GM23338 (cell line): ENCODE data around the gene CAMSAP1. TPM values are rescaled to one million over a fixed set of nuclear protein-coding genes. Genes with fewer than 3 reads are reported as not detected.

Experiments used
- ATAC-seq: fragments of 200-7000 bp; cut with Tn5 transposase; 3 replicates; pipeline ENCODE4 v1.9.1; 2020
- DNase-seq: peaks from one replicate; pipeline ENCODE4 v3.0.0-alpha.2; 2015; ENCODE audit warnings: low spot score
- H2AFZ ChIP-seq: fragments of 200-600 bp; sonication (generic); 2 replicates; pipeline ENCODE4 v1.8.0; 2016; ENCODE audit warnings: antibody characterized with exemption, mild to moderate bottlenecking, moderate library complexity
- H3F3A ChIP-seq: fragments of 200-600 bp; sonication (generic); replicated peaks from 2 replicates; pipeline ENCODE4 v1.8.0; 2017; ENCODE audit warnings: antibody characterized with exemption, mixed run types, low read depth
- H3K27ac ChIP-seq: fragments of 200-600 bp; sonication (generic); 2 replicates; pipeline ENCODE4 v1.6.1; 2016; ENCODE audit warnings: low read depth
- H3K27me3 ChIP-seq: fragments of 200-600 bp; sonication (generic); 2 replicates; pipeline ENCODE4 v1.8.0; 2016; ENCODE audit warnings: mild to moderate bottlenecking, mixed run types, moderate library complexity; ENCODE audit not compliant: insufficient read depth
- H3K36me3 ChIP-seq: fragments of 200-600 bp; sonication (generic); 2 replicates; pipeline ENCODE4 v1.8.0; 2016; ENCODE audit warnings: mild to moderate bottlenecking; ENCODE audit not compliant: insufficient read depth
- H3K4me1 ChIP-seq: fragments of 200-600 bp; sonication (generic); 2 replicates; pipeline ENCODE4 v1.8.0; 2016; ENCODE audit warnings: mild to moderate bottlenecking, moderate library complexity; ENCODE audit not compliant: insufficient read depth
- H3K4me2 ChIP-seq: fragments of 200-600 bp; sonication (generic); 2 replicates; pipeline ENCODE4 v1.7.1; 2017; ENCODE audit warnings: mixed run types
- H3K4me3 ChIP-seq: fragments of 200-600 bp; sonication (generic); 2 replicates; pipeline ENCODE4 v1.6.1; 2016; ENCODE audit warnings: mixed run types
- H3K79me2 ChIP-seq: fragments of 200-600 bp; sonication (generic); replicated peaks from 2 replicates; pipeline ENCODE4 v1.8.0; 2017; ENCODE audit warnings: mild to moderate bottlenecking; ENCODE audit not compliant: insufficient read depth
- H3K9me2 ChIP-seq: fragments of 200-600 bp; sonication (generic); 2 replicates; pipeline ENCODE4 v1.8.0; 2017; ENCODE audit not compliant: insufficient read depth
- H4K20me1 ChIP-seq: fragments of 200-600 bp; sonication (generic); replicated peaks from 2 replicates; pipeline ENCODE4 v1.8.0; 2017; ENCODE audit warnings: mild to moderate bottlenecking; ENCODE audit not compliant: insufficient read depth
- H3K27ac Mint-ChIP-seq: 2 replicates; pipeline ENCODE4 v1.8.0; 2020; ENCODE audit warnings: inconsistent platforms, mild to moderate bottlenecking, moderate library complexity, mixed read lengths
- H3K27me3 Mint-ChIP-seq: 3 replicates; pipeline ENCODE4 v1.8.0; 2022; ENCODE audit warnings: low read depth, mild to moderate bottlenecking, moderate library complexity, mixed read lengths, inconsistent platforms; ENCODE audit not compliant: insufficient read depth, poor library complexity
- H3K36me3 Mint-ChIP-seq: 3 replicates; pipeline ENCODE4 v1.8.0; 2021; ENCODE audit warnings: low read depth, mild to moderate bottlenecking, inconsistent platforms, moderate library complexity, mixed read lengths
- H3K4me1 Mint-ChIP-seq: 3 replicates; pipeline ENCODE4 v1.8.0; 2020; ENCODE audit warnings: mild to moderate bottlenecking, inconsistent platforms, mixed read lengths
- H3K4me3 Mint-ChIP-seq: 3 replicates; pipeline ENCODE4 v1.8.0; 2021; ENCODE audit warnings: moderate library complexity, mild to moderate bottlenecking, inconsistent platforms, mixed read lengths
- H3K9me3 Mint-ChIP-seq: 3 replicates; pipeline ENCODE4 v1.8.0; 2020; ENCODE audit warnings: moderate library complexity, mild to moderate bottlenecking, inconsistent platforms, mixed read lengths
- EZH2phosphoT487 ChIP-seq: fragments of 200-600 bp; sonication (generic); IDR thresholded peaks from one replicate; pipeline ENCODE4 v1.8.1; 2018; ENCODE audit warnings: antibody characterized with exemption; ENCODE audit not compliant: unreplicated experiment
- JUNB ChIP-seq: IDR thresholded peaks from one replicate; pipeline ENCODE4 v1.6.1; 2016; ENCODE audit warnings: antibody characterized with exemption; ENCODE audit not compliant: unreplicated experiment
- POLR2AphosphoS5 ChIP-seq: IDR thresholded peaks from 2 replicates; pipeline ENCODE4 v1.6.1; 2016; ENCODE audit warnings: antibody characterized with exemption, low read depth
- STAT1 ChIP-seq: IDR thresholded peaks from one replicate; pipeline ENCODE4 v1.6.1; 2016; ENCODE audit warnings: antibody characterized with exemption; ENCODE audit not compliant: unreplicated experiment
- ZNF114 ChIP-seq: fragments of 250-450 bp; sonication (Bioruptor Pico); IDR thresholded peaks from 2 replicates; pipeline ENCODE4 v1.5.0; 2020; ENCODE audit warnings: mild to moderate bottlenecking, moderate library complexity
- ZNF331 ChIP-seq: fragments of 250-450 bp; sonication (Bioruptor Pico); IDR thresholded peaks from 2 replicates; pipeline ENCODE4 v1.5.0; 2020; ENCODE audit warnings: low read depth, mild to moderate bottlenecking, moderate library complexity
- polyA plus RNA-seq: library from polyadenylated mRNA; unstranded; fragments of >200 nt; fragmentation: Nextera tagmentation; extraction: Ambion mirVana; gene quantifications from 2 replicates; pipeline ENCODE4 v1.2.1, GENCODE V29; 2016
- total RNA-seq: library from RNA; depleted of rRNA; stranded (reverse); fragments of >200 nt; shearing (Covaris generic); gene quantifications from 2 replicates; pipeline ENCODE4 v1.2.3, GENCODE V29; 2014
- TF ChIP-seq, protein P1 (sequence below): fragments of 250-450 bp; sonication (Bioruptor Pico); IDR thresholded peaks from 2 replicates; pipeline ENCODE4 v1.5.0; 2020; ENCODE audit warnings: mild to moderate bottlenecking, moderate library complexity
- TF ChIP-seq, protein P2 (sequence below): IDR thresholded peaks from one replicate; pipeline ENCODE4 v1.6.1; 2018; ENCODE audit warnings: antibody characterized with exemption; ENCODE audit not compliant: unreplicated experiment

The CAMSAP1 gene
- total and polyA plus RNA-seq, 2 experiments from 2014 or later: 6.9 to 75.4 TPM

DNA sequence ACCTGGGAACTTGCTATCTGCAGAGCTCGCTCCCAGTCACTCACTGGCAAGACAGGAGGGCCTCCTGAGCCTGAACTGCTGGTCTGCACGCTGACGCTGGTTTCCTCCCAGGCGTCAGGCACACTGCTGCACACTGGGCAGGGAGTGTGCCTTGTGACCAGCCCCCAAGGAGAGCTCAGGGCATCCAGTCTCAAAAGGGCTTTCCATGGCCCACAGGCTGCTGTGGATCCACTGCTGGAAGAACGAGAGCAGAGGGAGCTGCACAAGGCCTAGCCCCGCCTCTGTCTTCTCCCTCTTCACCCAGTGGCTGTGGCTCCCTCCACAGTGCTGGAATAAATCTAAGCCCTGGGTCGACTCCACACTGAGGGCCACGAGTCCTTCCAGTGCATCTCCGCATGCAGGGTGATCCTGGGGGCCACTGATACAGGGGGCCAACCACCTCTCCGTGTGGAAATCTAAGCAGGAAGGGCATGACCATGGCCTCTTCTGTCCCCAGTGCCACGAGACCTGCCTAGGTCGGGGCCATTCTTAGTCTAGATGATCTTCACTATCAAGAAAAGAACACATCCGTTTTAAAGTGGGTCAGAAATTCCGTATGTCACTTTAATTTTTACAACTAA lies 93.6 kb downstream of the CAMSAP1 start:
- Histone ChIP-seq H4K20me1 (peaks cover 1% of the 10 kb centered on the region), H3K4me2 (no peak overlapping the region), H3K4me3 (no peak overlapping the region), H2AFZ (no peak overlapping the region), H3K27ac (no peak overlapping the region), H3F3A (no peaks in the 10 kb centered on the region), H3K79me2 (no peaks in the 10 kb centered on the region), H3K36me3 (peaks cover 16% of the 10 kb centered on the region; the same call in 1 of the 2 replicates), H3K9me2 (no peaks in the 10 kb centered on the region), H3K27me3 (no peaks in the 10 kb centered on the region), H3K4me1 (no peaks in the 10 kb centered on the region)
- peaks cover 10% of the 10 kb centered on the region for H3K27me3 Mint-ChIP-seq
- H3K27ac Mint-ChIP-seq: no peak overlapping the region
- no peak overlapping the region for H3K4me3 Mint-ChIP-seq
- DNase-seq (no peak), ATAC-seq (no peak)
- no peak for TF ChIP-seq ZNF114 (CRISPR knock-in tag)
- no peak for TF ChIP-seq JUNB
- TF ChIP-seq POLR2AphosphoS5: no peak
- TF ChIP-seq EZH2phosphoT487: no peak
- TF ChIP-seq, protein P1, sequence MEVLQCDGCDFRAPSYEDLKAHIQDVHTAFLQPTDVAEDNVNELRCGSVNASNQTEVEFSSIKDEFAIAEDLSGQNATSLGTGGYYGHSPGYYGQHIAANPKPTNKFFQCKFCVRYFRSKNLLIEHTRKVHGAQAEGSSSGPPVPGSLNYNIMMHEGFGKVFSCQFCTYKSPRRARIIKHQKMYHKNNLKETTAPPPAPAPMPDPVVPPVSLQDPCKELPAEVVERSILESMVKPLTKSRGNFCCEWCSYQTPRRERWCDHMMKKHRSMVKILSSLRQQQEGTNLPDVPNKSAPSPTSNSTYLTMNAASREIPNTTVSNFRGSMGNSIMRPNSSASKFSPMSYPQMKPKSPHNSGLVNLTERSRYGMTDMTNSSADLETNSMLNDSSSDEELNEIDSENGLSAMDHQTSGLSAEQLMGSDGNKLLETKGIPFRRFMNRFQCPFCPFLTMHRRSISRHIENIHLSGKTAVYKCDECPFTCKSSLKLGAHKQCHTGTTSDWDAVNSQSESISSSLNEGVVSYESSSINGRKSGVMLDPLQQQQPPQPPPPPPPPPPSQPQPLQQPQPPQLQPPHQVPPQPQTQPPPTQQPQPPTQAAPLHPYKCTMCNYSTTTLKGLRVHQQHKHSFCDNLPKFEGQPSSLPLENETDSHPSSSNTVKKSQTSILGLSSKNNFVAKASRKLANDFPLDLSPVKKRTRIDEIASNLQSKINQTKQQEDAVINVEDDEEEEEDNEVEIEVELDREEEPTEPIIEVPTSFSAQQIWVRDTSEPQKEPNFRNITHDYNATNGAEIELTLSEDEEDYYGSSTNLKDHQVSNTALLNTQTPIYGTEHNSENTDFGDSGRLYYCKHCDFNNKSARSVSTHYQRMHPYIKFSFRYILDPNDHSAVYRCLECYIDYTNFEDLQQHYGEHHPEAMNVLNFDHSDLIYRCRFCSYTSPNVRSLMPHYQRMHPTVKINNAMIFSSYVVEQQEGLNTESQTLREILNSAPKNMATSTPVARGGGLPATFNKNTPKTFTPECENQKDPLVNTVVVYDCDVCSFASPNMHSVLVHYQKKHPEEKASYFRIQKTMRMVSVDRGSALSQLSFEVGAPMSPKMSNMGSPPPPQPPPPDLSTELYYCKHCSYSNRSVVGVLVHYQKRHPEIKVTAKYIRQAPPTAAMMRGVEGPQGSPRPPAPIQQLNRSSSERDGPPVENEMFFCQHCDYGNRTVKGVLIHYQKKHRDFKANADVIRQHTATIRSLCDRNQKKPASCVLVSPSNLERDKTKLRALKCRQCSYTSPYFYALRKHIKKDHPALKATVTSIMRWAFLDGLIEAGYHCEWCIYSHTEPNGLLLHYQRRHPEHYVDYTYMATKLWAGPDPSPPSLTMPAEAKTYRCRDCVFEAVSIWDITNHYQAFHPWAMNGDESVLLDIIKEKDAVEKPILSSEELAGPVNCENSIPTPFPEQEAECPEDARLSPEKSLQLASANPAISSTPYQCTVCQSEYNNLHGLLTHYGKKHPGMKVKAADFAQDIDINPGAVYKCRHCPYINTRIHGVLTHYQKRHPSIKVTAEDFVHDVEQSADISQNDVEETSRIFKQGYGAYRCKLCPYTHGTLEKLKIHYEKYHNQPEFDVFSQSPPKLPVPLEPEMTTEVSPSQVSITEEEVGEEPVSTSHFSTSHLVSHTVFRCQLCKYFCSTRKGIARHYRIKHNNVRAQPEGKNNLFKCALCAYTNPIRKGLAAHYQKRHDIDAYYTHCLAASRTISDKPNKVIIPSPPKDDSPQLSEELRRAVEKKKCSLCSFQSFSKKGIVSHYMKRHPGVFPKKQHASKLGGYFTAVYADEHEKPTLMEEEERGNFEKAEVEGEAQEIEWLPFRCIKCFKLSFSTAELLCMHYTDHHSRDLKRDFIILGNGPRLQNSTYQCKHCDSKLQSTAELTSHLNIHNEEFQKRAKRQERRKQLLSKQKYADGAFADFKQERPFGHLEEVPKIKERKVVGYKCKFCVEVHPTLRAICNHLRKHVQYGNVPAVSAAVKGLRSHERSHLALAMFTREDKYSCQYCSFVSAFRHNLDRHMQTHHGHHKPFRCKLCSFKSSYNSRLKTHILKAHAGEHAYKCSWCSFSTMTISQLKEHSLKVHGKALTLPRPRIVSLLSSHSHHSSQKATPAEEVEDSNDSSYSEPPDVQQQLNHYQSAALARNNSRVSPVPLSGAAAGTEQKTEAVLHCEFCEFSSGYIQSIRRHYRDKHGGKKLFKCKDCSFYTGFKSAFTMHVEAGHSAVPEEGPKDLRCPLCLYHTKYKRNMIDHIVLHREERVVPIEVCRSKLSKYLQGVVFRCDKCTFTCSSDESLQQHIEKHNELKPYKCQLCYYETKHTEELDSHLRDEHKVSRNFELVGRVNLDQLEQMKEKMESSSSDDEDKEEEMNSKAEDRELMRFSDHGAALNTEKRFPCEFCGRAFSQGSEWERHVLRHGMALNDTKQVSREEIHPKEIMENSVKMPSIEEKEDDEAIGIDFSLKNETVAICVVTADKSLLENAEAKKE (CRISPR knock-in tag): no peak
- TF ChIP-seq STAT1: no peak
- no peak for TF ChIP-seq ZNF331 (CRISPR knock-in tag)
- TF ChIP-seq, protein P2, sequence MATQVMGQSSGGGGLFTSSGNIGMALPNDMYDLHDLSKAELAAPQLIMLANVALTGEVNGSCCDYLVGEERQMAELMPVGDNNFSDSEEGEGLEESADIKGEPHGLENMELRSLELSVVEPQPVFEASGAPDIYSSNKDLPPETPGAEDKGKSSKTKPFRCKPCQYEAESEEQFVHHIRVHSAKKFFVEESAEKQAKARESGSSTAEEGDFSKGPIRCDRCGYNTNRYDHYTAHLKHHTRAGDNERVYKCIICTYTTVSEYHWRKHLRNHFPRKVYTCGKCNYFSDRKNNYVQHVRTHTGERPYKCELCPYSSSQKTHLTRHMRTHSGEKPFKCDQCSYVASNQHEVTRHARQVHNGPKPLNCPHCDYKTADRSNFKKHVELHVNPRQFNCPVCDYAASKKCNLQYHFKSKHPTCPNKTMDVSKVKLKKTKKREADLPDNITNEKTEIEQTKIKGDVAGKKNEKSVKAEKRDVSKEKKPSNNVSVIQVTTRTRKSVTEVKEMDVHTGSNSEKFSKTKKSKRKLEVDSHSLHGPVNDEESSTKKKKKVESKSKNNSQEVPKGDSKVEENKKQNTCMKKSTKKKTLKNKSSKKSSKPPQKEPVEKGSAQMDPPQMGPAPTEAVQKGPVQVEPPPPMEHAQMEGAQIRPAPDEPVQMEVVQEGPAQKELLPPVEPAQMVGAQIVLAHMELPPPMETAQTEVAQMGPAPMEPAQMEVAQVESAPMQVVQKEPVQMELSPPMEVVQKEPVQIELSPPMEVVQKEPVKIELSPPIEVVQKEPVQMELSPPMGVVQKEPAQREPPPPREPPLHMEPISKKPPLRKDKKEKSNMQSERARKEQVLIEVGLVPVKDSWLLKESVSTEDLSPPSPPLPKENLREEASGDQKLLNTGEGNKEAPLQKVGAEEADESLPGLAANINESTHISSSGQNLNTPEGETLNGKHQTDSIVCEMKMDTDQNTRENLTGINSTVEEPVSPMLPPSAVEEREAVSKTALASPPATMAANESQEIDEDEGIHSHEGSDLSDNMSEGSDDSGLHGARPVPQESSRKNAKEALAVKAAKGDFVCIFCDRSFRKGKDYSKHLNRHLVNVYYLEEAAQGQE: no peak
- no peaks in the 10 kb centered on the region for H3K9me3 Mint-ChIP-seq
- peaks cover 3% of the 10 kb centered on the region; the same call in 1 of the 3 replicates for H3K4me1 Mint-ChIP-seq
- H3K36me3 Mint-ChIP-seq: peaks cover 87% of the 10 kb centered on the region
